ENCODE results near the gene LRRC4C. TPM values are rescaled to one million over a fixed set of nuclear protein-coding genes. Genes with fewer than 3 reads are reported as not detected.

LRRC4C gene
- total RNA-seq, 1 donor from 2014 or later = 2.7 TPM

- no peak for TF ChIP-seq EZH2phosphoT487 (IDR thresholded peaks at IDR 0.05)
- TF ChIP-seq, protein P1, sequence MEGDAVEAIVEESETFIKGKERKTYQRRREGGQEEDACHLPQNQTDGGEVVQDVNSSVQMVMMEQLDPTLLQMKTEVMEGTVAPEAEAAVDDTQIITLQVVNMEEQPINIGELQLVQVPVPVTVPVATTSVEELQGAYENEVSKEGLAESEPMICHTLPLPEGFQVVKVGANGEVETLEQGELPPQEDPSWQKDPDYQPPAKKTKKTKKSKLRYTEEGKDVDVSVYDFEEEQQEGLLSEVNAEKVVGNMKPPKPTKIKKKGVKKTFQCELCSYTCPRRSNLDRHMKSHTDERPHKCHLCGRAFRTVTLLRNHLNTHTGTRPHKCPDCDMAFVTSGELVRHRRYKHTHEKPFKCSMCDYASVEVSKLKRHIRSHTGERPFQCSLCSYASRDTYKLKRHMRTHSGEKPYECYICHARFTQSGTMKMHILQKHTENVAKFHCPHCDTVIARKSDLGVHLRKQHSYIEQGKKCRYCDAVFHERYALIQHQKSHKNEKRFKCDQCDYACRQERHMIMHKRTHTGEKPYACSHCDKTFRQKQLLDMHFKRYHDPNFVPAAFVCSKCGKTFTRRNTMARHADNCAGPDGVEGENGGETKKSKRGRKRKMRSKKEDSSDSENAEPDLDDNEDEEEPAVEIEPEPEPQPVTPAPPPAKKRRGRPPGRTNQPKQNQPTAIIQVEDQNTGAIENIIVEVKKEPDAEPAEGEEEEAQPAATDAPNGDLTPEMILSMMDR (IDR thresholded peaks at IDR 0.05) = no peak
- no peak for TF ChIP-seq EZH2 (IDR thresholded peaks at IDR 0.05)
- Mint-ChIP-seq H3K27me3 (ENCODE audit: insufficient read depth, low read depth) (no peaks in the 10 kb centered on the region), H3K36me3 (no peaks in the 10 kb centered on the region), H3K4me1 (no peaks in the 10 kb centered on the region), H3K4me3 (no peak overlapping the region), H3K27ac (no peak overlapping the region), H3K9me3 (no peaks in the 10 kb centered on the region)
- Histone ChIP-seq H3K9ac (no peak overlapping the region), H2AFZ (replicated peaks) (no peak overlapping the region), H3K27me3 (no peaks in the 10 kb centered on the region), H4K20me1 (ENCODE audit: low read depth) (no peaks in the 10 kb centered on the region), H3K4me1 (no peaks in the 10 kb centered on the region), H3K79me2 (ENCODE audit: low read depth) (no peaks in the 10 kb centered on the region), H3K9me3 (ENCODE audit: low read depth) (no peaks in the 10 kb centered on the region), H3K36me3 (no peaks in the 10 kb centered on the region), H3F3A (ENCODE audit: low read depth) (no peaks in the 10 kb centered on the region), H3K27ac (no peak overlapping the region), H3K4me2 (no peak overlapping the region), H3K4me3 (no peak overlapping the region)
- DNase-seq (ENCODE audit: low spot score) = no peak
Measured at GRCh38 chr11:40094954-40095353, 1364.5 kb downstream of the LRRC4C start.

- Histone ChIP-seq H3F3A (ENCODE audit: low read depth) (no peaks in the 10 kb centered on the region), H3K79me2 (ENCODE audit: low read depth) (no peaks in the 10 kb centered on the region), H3K9ac (no peak overlapping the region), H3K4me3 (no peak overlapping the region), H3K4me2 (no peak overlapping the region), H2AFZ (replicated peaks) (no peak overlapping the region), H3K36me3 (no peaks in the 10 kb centered on the region), H3K27me3 (no peaks in the 10 kb centered on the region), H3K4me1 (no peaks in the 10 kb centered on the region), H3K27ac (no peak overlapping the region), H3K9me3 (ENCODE audit: low read depth) (no peaks in the 10 kb centered on the region), H4K20me1 (ENCODE audit: low read depth) (no peaks in the 10 kb centered on the region)
- DNase-seq (ENCODE audit: low spot score) = no peak
- peaks cover 3% of the 10 kb centered on the region for H3K27me3 Mint-ChIP-seq (ENCODE audit: insufficient read depth, low read depth)
- no peaks in the 10 kb centered on the region for H3K9me3 Mint-ChIP-seq
- TF ChIP-seq EZH2phosphoT487 (IDR thresholded peaks at IDR 0.05) = no peak
- TF ChIP-seq, protein P1 (IDR thresholded peaks at IDR 0.05) = no peak
- TF ChIP-seq EZH2 (IDR thresholded peaks at IDR 0.05) = no peak
- H3K27ac Mint-ChIP-seq = no peak overlapping the region
- H3K4me1 Mint-ChIP-seq = no peaks in the 10 kb centered on the region
- H3K4me3 Mint-ChIP-seq = no peak overlapping the region
- no peaks in the 10 kb centered on the region for H3K36me3 Mint-ChIP-seq
Measured at GRCh38 chr11:40080434-40080833, 1379.0 kb downstream of the LRRC4C start.

Small RNA genes within 50 kb of the gene (small RNA-seq; reads per million reads assigned to genes)
- gene RF00019 = not detected
- gene RNU6-365P = not detected
